H9 (cell line): Measurements from ENCODE around the gene PCA3. TPM values are rescaled to one million over a fixed set of nuclear protein-coding genes. Genes with fewer than 3 reads are reported as not detected.

Source experiments
- DNase-seq: peaks from one replicate; pipeline ENCODE4 v3.0.0-alpha.2; 2017
- H2AFZ ChIP-seq: one replicate; pipeline ENCODE4 v1.6.1; 2013; ENCODE audit warnings: mild to moderate bottlenecking, low read length, control low read depth, moderate library complexity
- H2AK5ac ChIP-seq: 2 replicates; pipeline ENCODE4 v1.6.1; 2013; ENCODE audit warnings: low read length, control low read depth, mixed read lengths; ENCODE audit not compliant: insufficient read length
- H2BK120ac ChIP-seq: one replicate; pipeline ENCODE4 v1.6.1; 2013; ENCODE audit warnings: low read depth, mild to moderate bottlenecking, low read length, control low read depth, inconsistent platforms; ENCODE audit not compliant: poor library complexity, severe bottlenecking
- H2BK12ac ChIP-seq: 2 replicates; pipeline ENCODE4 v1.6.1; 2013; ENCODE audit warnings: low read length, control low read depth, mixed read lengths, low read depth; ENCODE audit not compliant: insufficient read length
- H2BK15ac ChIP-seq: 2 replicates; pipeline ENCODE4 v1.6.1; 2013; ENCODE audit warnings: low read depth, low read length, control low read depth
- H2BK20ac ChIP-seq: one replicate; pipeline ENCODE4 v1.6.1; 2013; ENCODE audit warnings: low read depth, mild to moderate bottlenecking, low read length, control low read depth, inconsistent platforms; ENCODE audit not compliant: poor library complexity, severe bottlenecking
- H2BK5ac ChIP-seq: 2 replicates; pipeline ENCODE4 v1.6.1; 2013; ENCODE audit warnings: low read length, control low read depth, mixed read lengths; ENCODE audit not compliant: insufficient read length
- H3K14ac ChIP-seq: 2 replicates; pipeline ENCODE4 v1.6.1; 2013; ENCODE audit warnings: low read length, control low read depth; ENCODE audit not compliant: insufficient read depth
- H3K18ac ChIP-seq: 2 replicates; pipeline ENCODE4 v1.6.1; 2013; ENCODE audit warnings: low read depth, mild to moderate bottlenecking, mixed read lengths, low read length, control low read depth; ENCODE audit not compliant: insufficient read length
- H3K23ac ChIP-seq: 2 replicates; pipeline ENCODE4 v1.6.1; 2013; ENCODE audit warnings: low read length, control low read depth, mixed read lengths, low read depth; ENCODE audit not compliant: insufficient read length
- H3K23me2 ChIP-seq: 2 replicates; pipeline ENCODE4 v1.6.1; 2013; ENCODE audit warnings: low read depth, mild to moderate bottlenecking, mixed read lengths, low read length, control low read depth; ENCODE audit not compliant: insufficient read length, poor library complexity, severe bottlenecking
- H3K27ac ChIP-seq: 2 replicates; pipeline ENCODE4 v1.5.1; 2013; ENCODE audit warnings: low read length, control low read depth, mixed read lengths, low read depth; ENCODE audit not compliant: insufficient read length
- H3K27me3 ChIP-seq: 2 replicates; pipeline ENCODE4 v1.6.1; 2013; ENCODE audit warnings: low read length, control low read depth, inconsistent platforms; ENCODE audit not compliant: insufficient read depth
- H3K4ac ChIP-seq: 2 replicates; pipeline ENCODE4 v1.6.1; 2013; ENCODE audit warnings: low read depth, mild to moderate bottlenecking, control low read depth, inconsistent platforms, low read length, moderate library complexity
- H3K4me1 ChIP-seq: 2 replicates; pipeline ENCODE4 v1.6.1; 2013; ENCODE audit warnings: low read length, control low read depth, inconsistent platforms; ENCODE audit not compliant: insufficient read depth
- H3K4me2 ChIP-seq: 2 replicates; pipeline ENCODE4 v1.6.1; 2013; ENCODE audit warnings: low read length, control low read depth, mixed read lengths; ENCODE audit not compliant: insufficient read length, insufficient read depth
- H3K56ac ChIP-seq: 2 replicates; pipeline ENCODE4 v1.6.1; 2013; ENCODE audit warnings: low read depth, mild to moderate bottlenecking, mixed read lengths, low read length, control low read depth; ENCODE audit not compliant: insufficient read length
- H3K79me1 ChIP-seq: 2 replicates; pipeline ENCODE4 v1.6.1; 2013; ENCODE audit warnings: low read depth, mild to moderate bottlenecking, moderate library complexity, low read length, control low read depth, inconsistent platforms; ENCODE audit not compliant: insufficient read depth, poor library complexity, severe bottlenecking
- H3K79me2 ChIP-seq: 2 replicates; pipeline ENCODE4 v1.6.1; 2013; ENCODE audit warnings: low read length, control low read depth, inconsistent platforms; ENCODE audit not compliant: insufficient read depth
- H3K9ac ChIP-seq: 2 replicates; pipeline ENCODE4 v1.6.1; 2013; ENCODE audit warnings: low read length, control low read depth, mixed read lengths; ENCODE audit not compliant: insufficient read length; ENCODE audit errors: extremely low read depth
- H3K9me3 ChIP-seq: one replicate; pipeline ENCODE4 v1.6.1; 2013; ENCODE audit warnings: low read depth, low read length, inconsistent platforms; ENCODE audit not compliant: control insufficient read depth
- H3T11ph ChIP-seq: one replicate; pipeline ENCODE4 v1.6.1; 2013; ENCODE audit warnings: mild to moderate bottlenecking, low read length, control low read depth, inconsistent platforms
- H4K20me1 ChIP-seq: one replicate; pipeline ENCODE4 v1.6.1; 2013; ENCODE audit not compliant: control insufficient read depth, insufficient read length, insufficient read depth
- H4K5ac ChIP-seq: 2 replicates; pipeline ENCODE4 v1.6.1; 2013; ENCODE audit warnings: low read depth, mild to moderate bottlenecking, mixed read lengths, low read length, control low read depth; ENCODE audit not compliant: insufficient read length
- H4K8ac ChIP-seq: replicated peaks from 2 replicates; pipeline ENCODE4 v1.6.1; 2013; ENCODE audit warnings: low read length, control low read depth, mixed read lengths, low read depth; ENCODE audit not compliant: insufficient read length
- H4K91ac ChIP-seq: 2 replicates; pipeline ENCODE4 v1.6.1; 2013; ENCODE audit warnings: low read depth, mild to moderate bottlenecking, moderate library complexity, mixed read lengths, low read length, control low read depth; ENCODE audit not compliant: insufficient read length
- H3K27ac Mint-ChIP-seq, 3 experiments: 2 replicates in 2 of 3; 3 replicates in 1 of 3; pipeline ENCODE4 v1.8.0; 2020 to 2021; ENCODE audit warnings: mixed read lengths in 3 of 3, mild to moderate bottlenecking in 1 of 3, moderate library complexity in 1 of 3
- H3K27me3 Mint-ChIP-seq: 2 replicates; pipeline ENCODE4 v1.8.0; 2021; ENCODE audit warnings: low read depth, mild to moderate bottlenecking, moderate library complexity, mixed read lengths
- H3K36me3 Mint-ChIP-seq, 3 experiments: 2 replicates in 2 of 3; 3 replicates in 1 of 3; pipeline ENCODE4 v1.8.0; 2020 to 2021; ENCODE audit warnings: low read depth in 3 of 3, mixed read lengths in 3 of 3; ENCODE audit not compliant: insufficient read depth in 1 of 3
- H3K4me1 Mint-ChIP-seq, 2 experiments: 2 replicates each; pipeline ENCODE4 v1.8.0; 2020; ENCODE audit warnings: mixed read lengths in 2 of 2
- H3K4me3 Mint-ChIP-seq, 2 experiments: 2 replicates in 1 of 2; 3 replicates in 1 of 2; pipeline ENCODE4 v1.8.0; 2020 to 2021; ENCODE audit warnings: mild to moderate bottlenecking in 2 of 2, mixed read lengths in 2 of 2, moderate library complexity in 1 of 2
- H3K9me3 Mint-ChIP-seq, 2 experiments: 2 replicates in 1 of 2; 3 replicates in 1 of 2; pipeline ENCODE4 v1.8.0; 2020; ENCODE audit warnings: mild to moderate bottlenecking in 2 of 2, mixed read lengths in 2 of 2, moderate library complexity in 1 of 2
- WGBS: extraction: QIAGEN DNeasy Blood & Tissue Kit; methylation state at CpG from one replicate; pipeline ENCODE4 v1.1.7; 2013; ENCODE audit warnings: missing lambda C conversion rate, low lambda C conversion rate, mixed read lengths; ENCODE audit not compliant: insufficient read length; ENCODE audit errors: extremely low coverage; 5-methylcytosine and 5-hydroxymethylcytosine counted together
- total RNA-seq: library from RNA; stranded (reverse); gene quantifications from 2 replicates; pipeline ENCODE4 v1.2.1, GENCODE V29; 2021
- TF ChIP-seq, protein P1 (sequence below): fragments of 200-600 bp; sonication (generic); conservative IDR thresholded peaks from 3 replicates; pipeline ENCODE4 v1.8.0; 2021; ENCODE audit warnings: antibody characterized with exemption, mild to moderate bottlenecking

Gene PCA3
- total RNA-seq, 1 experiment from 2014 or later: not detected

DNA sequence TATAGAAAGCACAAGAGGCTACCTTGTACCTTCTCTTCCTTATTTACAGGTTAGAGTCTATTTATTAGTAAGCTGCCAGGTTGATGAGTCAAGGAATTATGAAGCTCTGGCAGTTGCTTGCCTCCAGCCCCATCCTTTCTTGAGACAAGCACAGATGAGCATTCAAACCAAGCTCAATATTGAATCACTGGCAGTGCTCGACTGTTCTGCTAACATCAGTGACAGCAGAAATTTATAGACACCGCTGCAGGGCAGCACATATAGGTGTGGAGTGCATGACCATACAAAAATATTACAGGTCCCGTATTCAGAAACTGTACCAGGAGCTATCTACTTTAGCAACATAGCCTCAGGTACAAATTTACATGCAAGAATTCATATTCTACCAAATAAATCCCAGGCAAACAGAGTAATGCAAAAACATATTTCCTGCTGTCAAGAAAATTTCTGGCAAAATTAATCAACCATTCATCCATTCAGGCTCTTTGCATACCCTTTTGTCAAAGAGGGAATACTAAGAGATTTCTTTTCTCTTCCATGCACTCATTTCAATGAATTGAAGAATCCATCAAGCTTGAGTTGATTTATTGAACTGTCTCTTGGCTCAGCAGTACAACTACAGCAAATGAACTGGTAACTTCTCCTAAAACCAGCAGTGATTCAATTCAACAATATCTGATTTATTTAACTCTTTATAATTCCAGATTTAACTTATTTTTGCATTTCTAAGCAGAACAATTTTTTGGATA, 26.9 kb upstream of the PCA3 start:
- no peak overlapping the region for H3K4me2 ChIP-seq
- Mint-ChIP-seq H3K4me1 (peaks cover 5 to 7% of the 10 kb centered on the region in 2 experiments; a peak in 3 of 4 replicates), H3K9me3 (peaks cover 0 to 2% of the 10 kb centered on the region in 2 experiments; a peak in 1 of 5 replicates), H3K27ac (no peak overlapping the region), H3K36me3 (no peaks in the 10 kb centered on the region), H3K4me3 (no peak overlapping the region), H3K27me3 (peaks cover 1% of the 10 kb centered on the region; the same call in 1 of the 2 replicates)
- H3K18ac ChIP-seq: no peak overlapping the region
- no peak for DNase-seq
- no peak overlapping the region for H3K9ac ChIP-seq
- H3K27me3 ChIP-seq: no peaks in the 10 kb centered on the region
- H2BK5ac ChIP-seq: no peak overlapping the region
- H2BK120ac ChIP-seq: no peak overlapping the region
- H3K23me2 ChIP-seq: no peaks in the 10 kb centered on the region
- TF ChIP-seq, protein P1, sequence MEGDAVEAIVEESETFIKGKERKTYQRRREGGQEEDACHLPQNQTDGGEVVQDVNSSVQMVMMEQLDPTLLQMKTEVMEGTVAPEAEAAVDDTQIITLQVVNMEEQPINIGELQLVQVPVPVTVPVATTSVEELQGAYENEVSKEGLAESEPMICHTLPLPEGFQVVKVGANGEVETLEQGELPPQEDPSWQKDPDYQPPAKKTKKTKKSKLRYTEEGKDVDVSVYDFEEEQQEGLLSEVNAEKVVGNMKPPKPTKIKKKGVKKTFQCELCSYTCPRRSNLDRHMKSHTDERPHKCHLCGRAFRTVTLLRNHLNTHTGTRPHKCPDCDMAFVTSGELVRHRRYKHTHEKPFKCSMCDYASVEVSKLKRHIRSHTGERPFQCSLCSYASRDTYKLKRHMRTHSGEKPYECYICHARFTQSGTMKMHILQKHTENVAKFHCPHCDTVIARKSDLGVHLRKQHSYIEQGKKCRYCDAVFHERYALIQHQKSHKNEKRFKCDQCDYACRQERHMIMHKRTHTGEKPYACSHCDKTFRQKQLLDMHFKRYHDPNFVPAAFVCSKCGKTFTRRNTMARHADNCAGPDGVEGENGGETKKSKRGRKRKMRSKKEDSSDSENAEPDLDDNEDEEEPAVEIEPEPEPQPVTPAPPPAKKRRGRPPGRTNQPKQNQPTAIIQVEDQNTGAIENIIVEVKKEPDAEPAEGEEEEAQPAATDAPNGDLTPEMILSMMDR: no peak
- no peak overlapping the region for H2AK5ac ChIP-seq
- H3K23ac ChIP-seq: no peak overlapping the region
- no peaks in the 10 kb centered on the region for H3K4me1 ChIP-seq
- no CpG with 5 or more reads among the region's 3 CpGs for WGBS
- H2BK15ac ChIP-seq: no peak overlapping the region
- no peak overlapping the region for H4K91ac ChIP-seq
- no peak overlapping the region for H2BK20ac ChIP-seq
- H2BK12ac ChIP-seq: no peak overlapping the region
- H4K8ac ChIP-seq: no peak overlapping the region
- H3K79me2 ChIP-seq: no peaks in the 10 kb centered on the region
- no peaks in the 10 kb centered on the region for H3K9me3 ChIP-seq
- no peak overlapping the region for H3K14ac ChIP-seq
- H4K20me1 ChIP-seq: no peaks in the 10 kb centered on the region
- H3K56ac ChIP-seq: no peak overlapping the region
- H3K27ac ChIP-seq: no peak overlapping the region
- H4K5ac ChIP-seq: no peak overlapping the region
- no peak overlapping the region for H2AFZ ChIP-seq
- no peak overlapping the region for H3K4ac ChIP-seq
- H3K79me1 ChIP-seq: no peaks in the 10 kb centered on the region
- no peak overlapping the region for H3T11ph ChIP-seq
